Osteoblast (primary cell): ENCODE data around the gene NKAIN2. TPM values are rescaled to one million over a fixed set of nuclear protein-coding genes. Genes with fewer than 3 reads are reported as not detected.
A peak's percentile ranks its signal among the peaks of the same experiment; 100 is the strongest.

Experiments used
- DNase-seq: peaks from one replicate; pipeline ENCODE4 v3.0.0; 2011; ENCODE audit warnings: low spot score, mixed read lengths; ENCODE audit not compliant: insufficient read length; ENCODE audit errors: missing footprints
- H2AFZ ChIP-seq: 2 replicates; pipeline ENCODE4 v1.6.0; 2011; ENCODE audit warnings: mild to moderate bottlenecking, low read length
- H3K27ac ChIP-seq: 2 replicates; pipeline ENCODE4 v1.5.1; 2011; ENCODE audit warnings: mild to moderate bottlenecking, low read depth, low read length, moderate library complexity
- H3K27me3 ChIP-seq: 2 replicates; pipeline ENCODE4 v1.6.0; 2012; ENCODE audit warnings: mild to moderate bottlenecking, control low read depth, inconsistent platforms, low read length, moderate library complexity; ENCODE audit not compliant: insufficient read depth
- H3K36me3 ChIP-seq: 2 replicates; pipeline ENCODE4 v1.5.1; 2011; ENCODE audit warnings: mild to moderate bottlenecking, low read length, control low read depth, moderate library complexity; ENCODE audit not compliant: insufficient read depth
- H3K4me1 ChIP-seq: 2 replicates; pipeline ENCODE4 v1.5.1; 2011; ENCODE audit warnings: mild to moderate bottlenecking, low read length, control low read depth, moderate library complexity; ENCODE audit not compliant: insufficient read depth
- H3K4me2 ChIP-seq: 2 replicates; pipeline ENCODE4 v1.6.0; 2011; ENCODE audit warnings: mild to moderate bottlenecking, low read length; ENCODE audit not compliant: insufficient read depth
- H3K4me3 ChIP-seq: fragments of 200-600 bp; sonication (generic); 3 replicates; pipeline ENCODE4 v1.5.1; 2012; ENCODE audit warnings: mild to moderate bottlenecking, low read length, inconsistent platforms; ENCODE audit not compliant: insufficient read depth
- H3K79me2 ChIP-seq: 2 replicates; pipeline ENCODE4 v1.6.0; 2012; ENCODE audit warnings: mild to moderate bottlenecking, low read length, control low read depth, inconsistent platforms; ENCODE audit not compliant: insufficient read depth
- H3K9me3 ChIP-seq: 2 replicates; pipeline ENCODE4 v1.5.1; 2011; ENCODE audit warnings: low read depth, low read length, control low read depth
- H4K20me1 ChIP-seq: 2 replicates; pipeline ENCODE4 v1.6.0; 2012; ENCODE audit warnings: mild to moderate bottlenecking, low read length, control low read depth; ENCODE audit not compliant: insufficient read depth
- total RNA-seq: library from RNA; depleted of rRNA; stranded (reverse); fragments of >200 nt; gene quantifications from 2 replicates; pipeline ENCODE4 v1.2.3, GENCODE V29; 2012
- TF ChIP-seq, protein P1 (sequence below): IDR thresholded peaks from 2 replicates; pipeline ENCODE4 v1.5.1; 2011; ENCODE audit warnings: mild to moderate bottlenecking, low read depth, low read length, moderate library complexity; ENCODE audit errors: extremely low read depth

Gene NKAIN2
- total RNA-seq, 1 donor, result under 0.01 TPM

DNA sequence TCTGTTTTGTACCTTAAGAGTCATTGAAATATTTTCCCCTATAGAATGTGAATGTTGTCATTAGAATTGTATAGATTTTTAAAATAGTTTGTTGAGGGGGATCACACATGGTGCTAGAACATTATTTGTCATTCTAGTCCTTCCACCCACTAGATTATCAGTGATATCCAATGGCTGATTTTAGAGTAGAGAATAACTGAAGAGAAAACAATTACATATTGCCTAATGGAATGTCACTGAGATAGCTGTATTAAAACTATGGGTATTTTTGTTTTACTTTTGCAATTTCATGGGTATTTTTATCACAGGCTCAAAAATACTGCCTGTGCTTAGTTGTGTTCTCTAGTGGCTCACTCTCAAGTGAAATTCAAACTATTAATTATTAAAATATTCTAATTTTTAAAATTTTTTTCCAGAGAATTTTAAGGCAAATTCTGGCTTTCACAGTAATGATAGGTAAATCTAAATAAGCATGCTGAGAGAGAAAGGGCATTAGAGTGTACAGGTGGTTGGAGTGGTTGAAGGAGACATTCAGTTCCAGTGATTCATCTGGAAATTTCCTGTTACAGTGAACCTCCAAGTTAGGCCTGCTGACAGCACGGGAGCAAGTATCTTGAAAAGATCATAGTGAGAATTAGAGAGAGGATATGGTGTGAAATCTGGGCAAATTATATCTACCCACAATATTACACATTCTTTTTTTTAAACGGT, 399.6 kb downstream of the NKAIN2 start:
- H4K20me1 ChIP-seq, result no peaks in the 10 kb centered on the region
- no peaks in the 10 kb centered on the region for H3K9me3 ChIP-seq
- H3K79me2 ChIP-seq, result no peaks in the 10 kb centered on the region
- H3K27me3 ChIP-seq, result no peaks in the 10 kb centered on the region
- no peak overlapping the region for H3K4me2 ChIP-seq
- no peaks in the 10 kb centered on the region for H3K36me3 ChIP-seq
- no peak overlapping the region for H3K4me3 ChIP-seq
- peaks cover 3% of the 10 kb centered on the region for H3K4me1 ChIP-seq
- no peak overlapping the region for H2AFZ ChIP-seq
- H3K27ac ChIP-seq, result no peak overlapping the region
- TF ChIP-seq, protein P1, sequence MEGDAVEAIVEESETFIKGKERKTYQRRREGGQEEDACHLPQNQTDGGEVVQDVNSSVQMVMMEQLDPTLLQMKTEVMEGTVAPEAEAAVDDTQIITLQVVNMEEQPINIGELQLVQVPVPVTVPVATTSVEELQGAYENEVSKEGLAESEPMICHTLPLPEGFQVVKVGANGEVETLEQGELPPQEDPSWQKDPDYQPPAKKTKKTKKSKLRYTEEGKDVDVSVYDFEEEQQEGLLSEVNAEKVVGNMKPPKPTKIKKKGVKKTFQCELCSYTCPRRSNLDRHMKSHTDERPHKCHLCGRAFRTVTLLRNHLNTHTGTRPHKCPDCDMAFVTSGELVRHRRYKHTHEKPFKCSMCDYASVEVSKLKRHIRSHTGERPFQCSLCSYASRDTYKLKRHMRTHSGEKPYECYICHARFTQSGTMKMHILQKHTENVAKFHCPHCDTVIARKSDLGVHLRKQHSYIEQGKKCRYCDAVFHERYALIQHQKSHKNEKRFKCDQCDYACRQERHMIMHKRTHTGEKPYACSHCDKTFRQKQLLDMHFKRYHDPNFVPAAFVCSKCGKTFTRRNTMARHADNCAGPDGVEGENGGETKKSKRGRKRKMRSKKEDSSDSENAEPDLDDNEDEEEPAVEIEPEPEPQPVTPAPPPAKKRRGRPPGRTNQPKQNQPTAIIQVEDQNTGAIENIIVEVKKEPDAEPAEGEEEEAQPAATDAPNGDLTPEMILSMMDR, result no peak
- no peak for DNase-seq

DNA sequence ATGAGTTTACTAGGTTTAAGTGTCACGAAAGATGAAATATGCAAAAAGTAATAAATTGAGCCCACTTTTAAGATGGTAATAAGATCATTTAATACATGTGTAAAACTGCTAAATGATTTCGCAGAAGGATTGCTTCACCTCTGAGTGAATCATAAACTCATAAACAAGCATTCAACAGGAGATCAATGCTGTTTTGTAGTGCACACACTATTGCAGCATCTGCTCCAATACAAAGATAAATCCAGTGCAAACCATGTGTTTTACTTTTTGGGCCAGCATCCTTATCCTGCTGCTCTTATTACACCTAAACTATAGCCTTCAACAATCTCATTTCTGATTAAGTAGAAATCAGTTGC, 400.1 kb downstream of the NKAIN2 start:
- no peak overlapping the region for H3K27ac ChIP-seq
- H3K4me3 ChIP-seq, result no peak overlapping the region
- H3K36me3 ChIP-seq, result no peaks in the 10 kb centered on the region
- H3K4me2 ChIP-seq, result no peak overlapping the region
- H3K4me1 ChIP-seq, result peaks cover 3% of the 10 kb centered on the region
- H2AFZ ChIP-seq, result no peak overlapping the region
- H4K20me1 ChIP-seq, result no peaks in the 10 kb centered on the region
- H3K9me3 ChIP-seq, result no peaks in the 10 kb centered on the region
- H3K27me3 ChIP-seq, result no peaks in the 10 kb centered on the region
- TF ChIP-seq, protein P1, result no peak
- DNase-seq, result no peak
- H3K79me2 ChIP-seq, result no peaks in the 10 kb centered on the region

DNA sequence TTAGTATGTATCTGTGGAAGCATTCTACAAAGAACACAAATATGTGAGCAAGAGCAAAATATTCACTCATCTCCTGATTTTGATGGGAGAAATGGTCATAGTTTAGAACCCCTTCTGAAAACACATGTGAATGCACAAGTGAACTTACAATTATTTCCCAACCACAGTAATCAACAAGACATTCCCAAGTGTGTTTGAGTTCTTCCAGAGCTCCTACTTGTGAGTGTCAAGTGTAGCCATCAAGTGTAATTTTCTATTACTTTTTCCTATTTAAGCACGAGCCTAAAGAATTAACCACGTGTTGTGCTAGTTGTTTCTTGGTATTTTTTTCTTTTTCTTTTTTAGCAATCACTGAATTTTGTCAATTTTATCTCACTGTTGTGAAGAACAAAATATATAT, 402.3 kb downstream of the NKAIN2 start:
- H3K79me2 ChIP-seq, result no peaks in the 10 kb centered on the region
- no peaks in the 10 kb centered on the region for H3K27me3 ChIP-seq
- no peak overlapping the region for H3K4me3 ChIP-seq
- no peaks in the 10 kb centered on the region for H3K9me3 ChIP-seq
- H4K20me1 ChIP-seq, result no peaks in the 10 kb centered on the region
- no peak for DNase-seq
- H3K36me3 ChIP-seq, result no peaks in the 10 kb centered on the region
- H3K4me2 ChIP-seq, result no peak overlapping the region
- H3K27ac ChIP-seq, result no peak overlapping the region
- peaks cover 3% of the 10 kb centered on the region for H3K4me1 ChIP-seq
- TF ChIP-seq, protein P1, result no peak
- H2AFZ ChIP-seq, result no peak overlapping the region

DNA sequence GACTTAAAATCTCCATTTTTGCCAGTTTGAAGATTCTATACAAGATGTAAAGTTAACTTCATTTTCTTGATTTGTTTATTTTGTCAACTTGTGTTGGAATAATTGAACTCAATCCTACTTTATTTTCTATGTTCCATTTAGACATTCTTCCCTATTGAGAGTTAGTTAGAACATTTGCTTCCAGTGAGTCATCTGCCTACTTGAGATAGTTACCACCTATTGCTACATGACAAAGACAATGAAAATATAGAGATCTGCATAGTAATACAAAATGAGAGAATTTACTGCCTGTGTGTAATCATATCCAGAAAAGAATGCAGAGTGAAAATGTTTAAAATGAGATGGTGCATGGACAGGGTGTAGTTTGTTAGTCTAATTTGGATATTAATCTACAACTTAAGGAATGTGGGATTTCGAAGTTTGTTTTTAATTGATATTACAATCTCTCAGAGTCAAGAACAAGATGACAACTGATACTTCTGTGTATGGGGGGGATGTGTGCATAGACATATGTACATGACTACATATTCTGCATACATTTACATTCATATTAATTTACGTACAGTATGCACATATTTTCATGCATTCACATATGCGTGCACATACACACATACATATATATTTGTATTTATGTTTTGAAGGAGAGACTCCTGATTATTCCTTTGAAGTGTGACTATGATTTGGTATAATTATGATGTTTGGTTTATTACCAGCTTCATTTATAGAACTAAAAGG, 420.1 kb downstream of the NKAIN2 start:
- DNase-seq, result peak; percentile 1
- peak overlapping the region; percentile 43 for H3K27ac ChIP-seq
- H3K4me2 ChIP-seq, result peak overlapping the region; percentile 38
- H3K36me3 ChIP-seq, result no peaks in the 10 kb centered on the region
- no peak overlapping the region for H3K4me3 ChIP-seq
- H2AFZ ChIP-seq, result no peak overlapping the region
- H3K9me3 ChIP-seq, result no peaks in the 10 kb centered on the region
- H4K20me1 ChIP-seq, result no peaks in the 10 kb centered on the region
- H3K79me2 ChIP-seq, result no peaks in the 10 kb centered on the region
- no peaks in the 10 kb centered on the region for H3K27me3 ChIP-seq
- peaks cover 19% of the 10 kb centered on the region for H3K4me1 ChIP-seq
- TF ChIP-seq, protein P1, result no peak
